ENCODE measurements around the gene SEC14L5.
"Not testable (repeated sequence)": the region's sequence is repeated elsewhere in the genome, so short reads cannot be mapped to it uniquely, and the experiment has no call there.

Gene SEC14L5

DNA sequence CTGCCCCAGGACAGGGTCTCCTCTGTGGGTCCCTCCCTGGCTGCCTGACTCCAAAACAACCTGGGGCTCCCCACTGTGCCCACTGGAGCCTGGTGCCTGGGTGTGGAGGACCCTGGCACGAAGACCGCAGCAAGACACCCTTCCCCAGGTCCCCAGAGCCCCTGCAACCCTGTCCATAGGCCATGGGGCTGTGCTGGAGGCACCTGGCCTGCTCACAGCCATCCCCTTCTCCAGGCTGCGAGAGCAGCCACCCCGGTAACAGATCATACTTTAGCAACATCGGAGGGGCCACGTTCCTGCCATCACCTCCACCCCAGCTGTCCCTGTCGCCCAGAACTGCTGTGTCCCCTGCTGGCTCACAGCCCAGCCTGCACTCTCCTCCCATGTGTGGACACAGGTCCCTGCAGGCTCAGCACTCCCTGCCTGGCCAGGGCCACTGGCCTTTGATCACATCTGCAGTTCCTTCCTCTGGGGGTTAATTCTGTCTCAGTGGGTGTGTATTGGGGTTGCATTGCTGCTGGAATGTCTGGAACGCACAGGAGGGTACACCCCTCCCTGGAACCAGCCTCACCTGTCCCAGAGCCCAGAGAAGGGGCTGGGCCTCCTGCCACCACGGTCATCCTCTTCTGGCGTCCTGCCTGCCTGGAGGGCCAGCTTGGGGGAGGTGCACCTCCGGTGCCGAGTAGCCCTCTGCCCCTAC is 33.4 kb upstream of the SEC14L5 start:
- no peaks in the 10 kb centered on the region for H3K4me1 Mint-ChIP-seq (ENCODE audit: low read depth)
- H3K27ac Mint-ChIP-seq = no peak overlapping the region
- no peaks in the 10 kb centered on the region for H3K27me3 Mint-ChIP-seq
- H3K9me3 Mint-ChIP-seq = peaks cover 6% of the 10 kb centered on the region
- H3K36me3 Mint-ChIP-seq (ENCODE audit: low read depth) = peaks cover 6% of the 10 kb centered on the region
- H3K4me3 Mint-ChIP-seq = no peak overlapping the region

- H3K27ac Mint-ChIP-seq = no peak overlapping the region
- H3K9me3 Mint-ChIP-seq = peaks cover 6% of the 10 kb centered on the region
- no peak overlapping the region for H3K4me3 Mint-ChIP-seq
- H3K4me1 Mint-ChIP-seq (ENCODE audit: low read depth) = no peaks in the 10 kb centered on the region
- H3K36me3 Mint-ChIP-seq (ENCODE audit: low read depth) = peaks cover 6% of the 10 kb centered on the region
- no peaks in the 10 kb centered on the region for H3K27me3 Mint-ChIP-seq
Observed at GRCh38 chr16:4925293-4925607, 32.9 kb upstream of the SEC14L5 start.

GRCh38 chr16:4925791-4926190 is 32.3 kb upstream of the SEC14L5 start:
- Mint-ChIP-seq H3K27ac (no peak overlapping the region), H3K9me3 (peaks cover 6% of the 10 kb centered on the region), H3K36me3 (ENCODE audit: low read depth) (peaks cover 6% of the 10 kb centered on the region), H3K4me3 (no peak overlapping the region), H3K4me1 (ENCODE audit: low read depth) (no peaks in the 10 kb centered on the region), H3K27me3 (no peaks in the 10 kb centered on the region)

DNA sequence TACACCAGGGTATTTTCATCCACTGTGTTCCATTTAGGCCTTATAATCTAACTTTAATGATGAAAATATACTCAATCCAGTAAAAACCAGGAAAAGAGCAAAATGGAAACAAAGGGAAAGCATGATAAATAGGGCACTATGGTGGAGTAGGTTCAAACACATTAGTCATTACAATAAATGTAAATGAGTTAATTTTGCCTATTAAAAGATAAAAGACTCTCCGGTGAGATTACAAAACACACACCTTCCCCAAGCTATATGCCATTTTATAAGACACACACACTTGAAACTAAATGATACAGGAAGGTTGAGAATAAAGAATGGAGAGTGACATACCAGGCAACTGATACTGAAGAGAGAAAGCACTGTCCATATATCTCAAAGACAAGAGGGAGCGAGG is 31.2 kb upstream of the SEC14L5 start:
- Mint-ChIP-seq H3K36me3 (ENCODE audit: low read depth) (peaks cover 6% of the 10 kb centered on the region), H3K4me1 (ENCODE audit: low read depth) (no peaks in the 10 kb centered on the region), H3K9me3 (peaks cover 6% of the 10 kb centered on the region), H3K27me3 (no peaks in the 10 kb centered on the region), H3K27ac (no peak overlapping the region), H3K4me3 (no peak overlapping the region)

- H3K36me3 Mint-ChIP-seq (ENCODE audit: low read depth) = peaks cover 6% of the 10 kb centered on the region
- no peak overlapping the region for H3K27ac Mint-ChIP-seq
- H3K27me3 Mint-ChIP-seq = no peaks in the 10 kb centered on the region
- H3K4me3 Mint-ChIP-seq = no peak overlapping the region
- no peaks in the 10 kb centered on the region for H3K4me1 Mint-ChIP-seq (ENCODE audit: low read depth)
- H3K9me3 Mint-ChIP-seq = peaks cover 6% of the 10 kb centered on the region
Observed at GRCh38 chr16:4927661-4928060, 30.5 kb upstream of the SEC14L5 start.

DNA sequence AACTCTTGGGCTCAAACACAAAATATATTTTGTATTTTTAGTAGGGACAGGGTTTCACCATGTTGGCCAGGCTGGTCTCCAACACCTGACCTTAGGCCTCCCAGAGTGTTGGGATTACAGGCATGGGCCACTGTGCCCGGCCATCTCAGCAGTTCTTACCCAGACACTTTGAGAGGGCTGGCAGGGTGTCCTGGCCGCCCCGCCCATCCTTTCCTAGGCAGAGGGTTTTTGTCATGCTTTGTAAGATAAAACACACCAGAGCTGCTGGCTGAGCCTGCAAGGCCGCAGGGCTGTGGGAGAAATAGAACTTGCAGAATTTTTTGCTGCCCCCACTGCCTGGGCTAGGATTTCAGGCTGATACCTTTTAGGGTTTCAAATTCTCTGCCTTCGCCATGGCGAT is 29.9 kb upstream of the SEC14L5 start:
- Mint-ChIP-seq H3K9me3 (peaks cover 6% of the 10 kb centered on the region), H3K27me3 (no peaks in the 10 kb centered on the region), H3K27ac (no peak overlapping the region), H3K36me3 (ENCODE audit: low read depth) (peaks cover 6% of the 10 kb centered on the region), H3K4me1 (ENCODE audit: low read depth) (no peaks in the 10 kb centered on the region), H3K4me3 (no peak overlapping the region)

- H3K36me3 Mint-ChIP-seq (ENCODE audit: low read depth); H3K4me3 Mint-ChIP-seq; H3K9me3 Mint-ChIP-seq; H3K27me3 Mint-ChIP-seq; H3K4me1 Mint-ChIP-seq (ENCODE audit: low read depth); H3K27ac Mint-ChIP-seq: not testable (repeated sequence)
Observed at GRCh38 chr16:4929619-4930018, 28.5 kb upstream of the SEC14L5 start.

- Mint-ChIP-seq H3K36me3 (ENCODE audit: low read depth) (peaks cover 6% of the 10 kb centered on the region), H3K4me1 (ENCODE audit: low read depth) (no peaks in the 10 kb centered on the region), H3K4me3 (no peak overlapping the region), H3K27me3 (peaks cover 7% of the 10 kb centered on the region), H3K9me3 (peaks cover 6% of the 10 kb centered on the region), H3K27ac (no peak overlapping the region)
Observed at GRCh38 chr16:4931381-4931780, 26.7 kb upstream of the SEC14L5 start.

GRCh38 chr16:4933433-4933832 is 24.7 kb upstream of the SEC14L5 start:
- peaks cover 22% of the 10 kb centered on the region for H3K27me3 Mint-ChIP-seq
- H3K4me1 Mint-ChIP-seq (ENCODE audit: low read depth) = no peaks in the 10 kb centered on the region

GRCh38 chr16:4933871-4934395 is 24.2 kb upstream of the SEC14L5 start:
- Mint-ChIP-seq H3K4me3 (no peak overlapping the region), H3K36me3 (ENCODE audit: low read depth) (no peaks in the 10 kb centered on the region), H3K4me1 (ENCODE audit: low read depth) (no peaks in the 10 kb centered on the region), H3K27ac (no peak overlapping the region), H3K27me3 (peaks cover 26% of the 10 kb centered on the region), H3K9me3 (no peaks in the 10 kb centered on the region)

More at GRCh38 chr16:4933433-4933832, 24.7 kb upstream of the SEC14L5 start:
- Mint-ChIP-seq H3K27ac (no peak overlapping the region), H3K4me3 (no peak overlapping the region), H3K9me3 (no peaks in the 10 kb centered on the region), H3K36me3 (ENCODE audit: low read depth) (no peaks in the 10 kb centered on the region)

- Mint-ChIP-seq H3K4me3 (no peak overlapping the region), H3K4me1 (ENCODE audit: low read depth) (no peaks in the 10 kb centered on the region), H3K27ac (no peak overlapping the region), H3K36me3 (ENCODE audit: low read depth) (no peaks in the 10 kb centered on the region), H3K9me3 (no peaks in the 10 kb centered on the region), H3K27me3 (peaks cover 26% of the 10 kb centered on the region)
Observed at GRCh38 chr16:4934591-4934990, 23.5 kb upstream of the SEC14L5 start.

- Mint-ChIP-seq H3K9me3 (no peaks in the 10 kb centered on the region), H3K27ac (no peak overlapping the region), H3K4me1 (ENCODE audit: low read depth) (no peaks in the 10 kb centered on the region), H3K4me3 (no peak overlapping the region), H3K36me3 (ENCODE audit: low read depth) (no peaks in the 10 kb centered on the region), H3K27me3 (peaks cover 26% of the 10 kb centered on the region)
Observed at GRCh38 chr16:4935241-4935855, 22.8 kb upstream of the SEC14L5 start.

DNA sequence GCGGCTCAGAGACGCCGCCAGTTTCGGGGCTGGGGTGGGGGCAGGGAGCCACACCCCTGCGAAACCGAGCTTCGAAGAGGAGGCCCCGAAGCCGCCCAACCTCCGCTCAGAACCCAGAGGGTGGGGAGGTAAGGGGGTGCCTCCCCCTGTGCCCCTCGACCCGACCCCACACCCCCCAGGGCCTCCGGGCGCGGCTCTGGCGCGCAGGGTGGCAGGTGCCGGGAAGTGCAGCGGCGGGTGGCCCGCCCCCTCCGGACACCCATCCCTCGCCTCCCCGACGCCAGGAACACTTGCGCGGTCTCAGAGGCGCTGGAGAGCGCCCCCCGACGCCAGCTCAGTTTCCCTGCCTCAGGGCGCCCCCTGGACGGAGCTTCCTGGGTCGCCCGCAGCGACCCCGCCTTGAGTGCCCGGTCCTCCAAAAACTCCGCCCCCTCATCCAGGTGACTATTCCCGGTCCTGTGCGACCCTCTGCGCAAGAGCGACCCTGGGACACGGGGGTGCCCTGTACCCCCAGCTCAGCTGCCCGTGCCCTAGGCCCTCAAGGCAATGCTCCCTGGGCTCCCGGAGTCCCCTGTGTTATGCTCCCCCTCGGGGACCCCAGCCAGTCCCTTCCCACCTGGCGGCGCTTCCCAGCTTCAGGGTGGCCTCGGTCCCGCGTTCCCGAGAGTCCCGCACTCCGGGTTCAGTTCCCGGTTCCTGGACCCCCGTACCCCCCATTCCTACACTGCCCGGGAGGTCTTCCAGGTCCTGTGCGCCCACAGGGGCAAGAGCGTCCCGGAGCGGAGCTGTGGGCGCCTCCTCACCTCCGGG is 21.7 kb upstream of the SEC14L5 start:
- Mint-ChIP-seq H3K27me3 (peaks cover 30% of the 10 kb centered on the region), H3K9me3 (no peaks in the 10 kb centered on the region), H3K4me1 (ENCODE audit: low read depth) (no peaks in the 10 kb centered on the region), H3K4me3 (peak overlapping the region; percentile 41), H3K36me3 (ENCODE audit: low read depth) (no peaks in the 10 kb centered on the region), H3K27ac (no peak overlapping the region)

GRCh38 chr16:4936991-4937781 is 20.9 kb upstream of the SEC14L5 start, which contains the start of gene PPL:
Gene PPL (minus strand): TSS chr16:4937148. CDS start chr16:4937045, 103 bp downstream.
- Mint-ChIP-seq H3K9me3 (no peaks in the 10 kb centered on the region), H3K4me3 (peak within 1 kb of the TSS; percentile 41), H3K27me3 (peaks cover 31% of the 10 kb centered on the region), H3K36me3 (ENCODE audit: low read depth) (no peaks in the 10 kb centered on the region), H3K4me1 (ENCODE audit: low read depth) (no peaks in the 10 kb centered on the region), H3K27ac (no peak within 1 kb of the TSS)
